Measurements from ENCODE around the gene MAGI2. TPM values are rescaled to one million over a fixed set of nuclear protein-coding genes. Genes with fewer than 3 reads are reported as not detected.

Gene MAGI2
- total RNA-seq, 1 experiment from 2014 or later, result 0.25 TPM

DNA sequence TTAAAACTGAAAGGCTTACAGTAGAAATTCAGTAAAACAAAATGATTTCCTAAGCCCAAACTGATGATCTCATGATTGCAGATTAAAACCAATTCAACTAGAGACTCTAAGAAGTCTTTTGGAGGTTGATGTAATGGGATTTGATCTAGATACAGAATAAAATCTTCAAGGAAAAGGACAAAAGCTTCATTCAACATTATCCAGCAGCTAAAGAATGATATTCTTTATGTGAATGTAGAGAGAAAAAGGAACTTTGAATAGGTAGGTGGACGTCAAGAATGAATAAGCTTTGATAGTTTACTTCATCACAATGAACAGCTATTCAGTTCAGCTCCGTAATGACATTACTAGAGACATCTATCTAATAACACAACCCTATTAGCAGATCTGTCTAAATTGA lies 910.5 kb downstream of the MAGI2 start:
- ChIA-PET CTCF (no interaction called here), POLR2A (no interaction called here)
- no peak for DNase-seq
- H3K27me3 Mint-ChIP-seq (ENCODE audit: insufficient read depth, unreplicated experiment), result peaks cover 6% of the 10 kb centered on the region
- H3K4me1 Mint-ChIP-seq (ENCODE audit: low read depth, unreplicated experiment), result no peaks in the 10 kb centered on the region
- H3K9me3 Mint-ChIP-seq (ENCODE audit: unreplicated experiment), result peaks cover 4% of the 10 kb centered on the region
- H3K27ac Mint-ChIP-seq (ENCODE audit: unreplicated experiment), result no peak overlapping the region
- Histone ChIP-seq H3K4me3 (ENCODE audit: low read depth, low read length) (no peak overlapping the region), H3K36me3 (ENCODE audit: control insufficient read depth, insufficient read depth, low read length) (no peaks in the 10 kb centered on the region), H3K9me3 (no peaks in the 10 kb centered on the region), H3K27me3 (replicated peaks; ENCODE audit: control insufficient read depth, insufficient read depth, low read length) (no peaks in the 10 kb centered on the region), H3K4me1 (no peaks in the 10 kb centered on the region)
- intact Hi-C loops (cut with micrococcal nuclease; ENCODE audit: unreplicated experiment), result no loop called here
- no peaks in the 10 kb centered on the region for H3K36me3 Mint-ChIP-seq (ENCODE audit: insufficient read depth, unreplicated experiment)
- TF ChIP-seq, protein P1, sequence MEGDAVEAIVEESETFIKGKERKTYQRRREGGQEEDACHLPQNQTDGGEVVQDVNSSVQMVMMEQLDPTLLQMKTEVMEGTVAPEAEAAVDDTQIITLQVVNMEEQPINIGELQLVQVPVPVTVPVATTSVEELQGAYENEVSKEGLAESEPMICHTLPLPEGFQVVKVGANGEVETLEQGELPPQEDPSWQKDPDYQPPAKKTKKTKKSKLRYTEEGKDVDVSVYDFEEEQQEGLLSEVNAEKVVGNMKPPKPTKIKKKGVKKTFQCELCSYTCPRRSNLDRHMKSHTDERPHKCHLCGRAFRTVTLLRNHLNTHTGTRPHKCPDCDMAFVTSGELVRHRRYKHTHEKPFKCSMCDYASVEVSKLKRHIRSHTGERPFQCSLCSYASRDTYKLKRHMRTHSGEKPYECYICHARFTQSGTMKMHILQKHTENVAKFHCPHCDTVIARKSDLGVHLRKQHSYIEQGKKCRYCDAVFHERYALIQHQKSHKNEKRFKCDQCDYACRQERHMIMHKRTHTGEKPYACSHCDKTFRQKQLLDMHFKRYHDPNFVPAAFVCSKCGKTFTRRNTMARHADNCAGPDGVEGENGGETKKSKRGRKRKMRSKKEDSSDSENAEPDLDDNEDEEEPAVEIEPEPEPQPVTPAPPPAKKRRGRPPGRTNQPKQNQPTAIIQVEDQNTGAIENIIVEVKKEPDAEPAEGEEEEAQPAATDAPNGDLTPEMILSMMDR (IDR thresholded peaks at IDR 0.05; ENCODE audit: insufficient read depth in 1 of 2, low read depth in 1 of 2, low read length in 1 of 2, severe bottlenecking in 1 of 2, unreplicated experiment in 1 of 2), result no peak
- H3K4me3 Mint-ChIP-seq (ENCODE audit: unreplicated experiment), result no peak overlapping the region
- BruUV-seq (replicated peaks), result no TSS peak

DNA sequence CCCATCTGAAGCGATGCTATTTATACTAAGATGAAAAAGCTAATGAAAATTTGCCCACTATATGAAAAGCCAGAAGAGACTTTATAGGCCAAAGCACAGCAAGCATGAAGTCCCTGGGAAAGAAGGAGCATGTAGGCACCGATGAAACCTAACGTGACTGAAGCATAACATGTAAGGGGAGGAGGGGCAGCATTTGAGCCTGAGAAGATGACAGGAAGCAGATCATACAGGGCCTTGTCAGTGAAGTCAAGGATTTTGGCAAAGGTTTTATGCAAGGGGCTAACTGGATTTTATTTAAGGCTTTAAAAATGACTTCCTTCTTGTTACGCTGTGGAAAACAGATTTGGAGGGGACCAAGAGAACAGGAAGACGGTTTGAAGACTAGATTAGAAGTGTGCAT lies 910.9 kb downstream of the MAGI2 start:
- H3K4me3 ChIP-seq (ENCODE audit: low read depth, low read length), result no peak overlapping the region
- ChIA-PET POLR2A (no interaction called here), CTCF (no interaction called here)
- no peak for DNase-seq
- BruUV-seq (replicated peaks), result no TSS peak
- TF ChIP-seq, protein P1 (IDR thresholded peaks at IDR 0.05; ENCODE audit: insufficient read depth in 1 of 2, low read depth in 1 of 2, low read length in 1 of 2, severe bottlenecking in 1 of 2, unreplicated experiment in 1 of 2), result no peak
- no peaks in the 10 kb centered on the region for H3K9me3 ChIP-seq
- Mint-ChIP-seq H3K4me1 (ENCODE audit: low read depth, unreplicated experiment) (no peaks in the 10 kb centered on the region), H3K36me3 (ENCODE audit: insufficient read depth, unreplicated experiment) (no peaks in the 10 kb centered on the region), H3K27ac (ENCODE audit: unreplicated experiment) (no peak overlapping the region), H3K9me3 (ENCODE audit: unreplicated experiment) (peaks cover 8% of the 10 kb centered on the region), H3K4me3 (ENCODE audit: unreplicated experiment) (no peak overlapping the region), H3K27me3 (ENCODE audit: insufficient read depth, unreplicated experiment) (peaks cover 8% of the 10 kb centered on the region)
- intact Hi-C loops (cut with micrococcal nuclease; ENCODE audit: unreplicated experiment), result no loop called here
- no peaks in the 10 kb centered on the region for H3K4me1 ChIP-seq
- H3K36me3 ChIP-seq (ENCODE audit: control insufficient read depth, insufficient read depth, low read length), result no peaks in the 10 kb centered on the region
- no peaks in the 10 kb centered on the region for H3K27me3 ChIP-seq (replicated peaks; ENCODE audit: control insufficient read depth, insufficient read depth, low read length)

DNA sequence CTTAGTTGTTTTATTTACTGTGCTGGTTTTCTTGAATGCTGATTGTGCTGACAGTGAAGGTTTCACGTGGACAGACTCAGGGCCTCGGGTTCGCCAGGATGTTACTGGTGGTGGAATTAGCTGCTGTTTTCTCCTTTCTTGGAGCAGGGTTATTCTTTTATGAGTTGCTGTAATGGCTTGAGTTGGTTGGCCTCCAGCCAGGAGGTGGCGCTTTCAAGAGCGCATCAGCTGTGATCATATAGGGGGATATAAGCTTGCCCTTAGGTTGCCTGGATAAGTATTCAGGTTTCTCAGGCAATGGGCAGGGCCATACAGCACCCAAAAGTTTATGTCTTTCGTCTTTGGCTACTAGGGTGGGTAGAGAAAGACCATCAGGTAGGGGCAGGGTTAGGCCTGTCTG lies 913.6 kb downstream of the MAGI2 start:
- H3K36me3 ChIP-seq (ENCODE audit: control insufficient read depth, insufficient read depth, low read length), result no peaks in the 10 kb centered on the region
- H3K4me1 ChIP-seq, result no peaks in the 10 kb centered on the region
- no peaks in the 10 kb centered on the region for H3K36me3 Mint-ChIP-seq (ENCODE audit: insufficient read depth, unreplicated experiment)
- no peak for DNase-seq
- H3K27me3 ChIP-seq (replicated peaks; ENCODE audit: control insufficient read depth, insufficient read depth, low read length), result no peaks in the 10 kb centered on the region
- intact Hi-C loops (cut with micrococcal nuclease; ENCODE audit: unreplicated experiment), result no loop called here
- TF ChIP-seq, protein P1 (IDR thresholded peaks at IDR 0.05; ENCODE audit: insufficient read depth in 1 of 2, low read depth in 1 of 2, low read length in 1 of 2, severe bottlenecking in 1 of 2, unreplicated experiment in 1 of 2), result no peak
- CTCF ChIA-PET, result no interaction called here
- H3K4me3 Mint-ChIP-seq (ENCODE audit: unreplicated experiment), result no peak overlapping the region
- no peak overlapping the region for H3K27ac Mint-ChIP-seq (ENCODE audit: unreplicated experiment)
- no peak overlapping the region for H3K4me3 ChIP-seq (ENCODE audit: low read depth, low read length)
- peaks cover 8% of the 10 kb centered on the region for H3K27me3 Mint-ChIP-seq (ENCODE audit: insufficient read depth, unreplicated experiment)
- H3K4me1 Mint-ChIP-seq (ENCODE audit: low read depth, unreplicated experiment), result no peaks in the 10 kb centered on the region
- H3K9me3 Mint-ChIP-seq (ENCODE audit: unreplicated experiment), result peaks cover 11% of the 10 kb centered on the region
- no TSS peak for BruUV-seq (replicated peaks)
- H3K9me3 ChIP-seq, result no peaks in the 10 kb centered on the region
- POLR2A ChIA-PET, result no interaction called here
